Epithelial cell of esophagus (primary cell): ENCODE data around the gene OXTR.

Source experiments
- DNase-seq: peaks from one replicate; pipeline ENCODE4 v3.0.0; 2010; ENCODE audit warnings: low read depth
- H3K4me3 ChIP-seq: 2 replicates; pipeline ENCODE4 v1.5.1; 2011; ENCODE audit warnings: mild to moderate bottlenecking, low read length, control low read depth
- CTCF ChIP-seq: IDR thresholded peaks from 2 replicates; pipeline ENCODE4 v1.5.1; 2011; ENCODE audit warnings: low read depth, mild to moderate bottlenecking, low read length, control low read depth, inconsistent platforms; ENCODE audit not compliant: insufficient read depth; ENCODE audit errors: missing control alignments

Gene OXTR

DNA sequence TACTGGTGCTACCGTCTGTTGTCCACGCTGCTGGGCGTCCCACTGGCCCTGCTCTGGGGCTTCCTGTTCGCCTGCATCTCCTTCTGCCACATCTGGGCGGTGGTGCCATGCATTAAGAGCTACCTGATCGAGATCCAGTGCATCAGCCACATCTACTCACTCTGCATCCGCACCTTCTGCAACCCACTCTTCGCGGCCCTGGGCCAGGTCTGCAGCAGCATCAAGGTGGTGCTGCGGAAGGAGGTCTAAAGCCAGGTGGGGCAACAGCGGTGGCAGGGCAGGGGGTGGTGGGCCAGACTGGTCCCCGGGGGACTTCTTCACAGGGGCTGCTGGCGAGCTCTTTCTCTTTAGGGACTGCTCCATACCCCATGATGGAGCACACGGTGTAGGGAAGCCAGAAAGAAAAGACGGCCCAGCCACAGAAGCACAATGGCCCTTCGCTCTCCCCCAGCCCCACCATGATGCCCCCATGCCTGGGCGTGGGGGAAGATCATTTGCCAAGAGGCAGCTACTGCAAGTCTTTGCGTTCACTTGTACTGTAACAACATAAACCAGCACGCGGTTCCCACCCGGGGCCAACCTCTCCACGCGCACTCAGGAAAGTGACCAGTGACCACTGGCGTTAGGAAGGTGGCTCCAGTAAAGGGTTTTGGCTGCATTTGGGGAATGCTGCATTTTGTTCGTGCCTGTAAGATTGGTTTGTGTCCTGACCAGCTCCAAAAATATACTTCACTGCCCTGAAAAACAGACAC, 23.6 kb downstream of the OXTR start:
- H3K4me3 ChIP-seq = no peak overlapping the region
- TF ChIP-seq CTCF = no peak
- DNase-seq = no peak

GRCh38 chr3:8743911-8744310, 25.5 kb downstream of the OXTR start:
- no peak for TF ChIP-seq CTCF
- no peak overlapping the region for H3K4me3 ChIP-seq
- no peak for DNase-seq

- TF ChIP-seq CTCF = no peak
- H3K4me3 ChIP-seq = no peak overlapping the region
- DNase-seq = peak; percentile 61
These were observed 26.3 kb downstream of the OXTR start for GRCh38 chr3:8743021-8743601.

DNA sequence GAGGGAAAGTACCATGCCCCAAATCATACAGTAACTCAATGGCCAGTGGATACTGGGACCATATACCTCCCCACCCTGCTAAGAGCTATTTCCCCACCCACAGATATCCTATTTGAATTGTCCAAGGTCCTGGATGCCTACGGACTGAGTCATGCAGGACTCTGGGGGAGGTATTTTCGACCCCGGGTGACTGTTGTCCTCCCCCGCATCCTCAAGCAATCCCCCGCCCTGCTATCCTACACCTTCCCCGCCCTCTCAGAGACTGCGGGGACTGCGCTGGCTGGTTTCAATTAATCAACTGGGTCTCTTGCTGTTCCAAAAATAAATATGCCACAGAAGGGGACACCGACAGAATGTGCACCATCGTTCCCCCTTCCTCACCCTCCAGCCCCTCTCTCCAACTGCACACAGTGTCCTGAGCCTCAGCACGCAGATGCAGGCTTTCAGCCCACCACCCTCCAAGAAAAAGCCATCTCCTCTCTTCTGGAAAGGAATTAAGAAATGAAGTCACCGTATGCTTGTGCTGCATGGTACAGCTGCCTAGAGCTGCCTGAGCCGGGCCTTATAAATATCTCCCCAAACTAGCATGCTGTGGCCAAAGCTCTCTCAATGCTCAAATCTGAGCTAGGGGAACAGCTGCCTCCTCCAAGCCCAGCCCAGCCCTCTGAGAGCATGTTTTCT, 27.7 kb downstream of the OXTR start:
- no peak overlapping the region for H3K4me3 ChIP-seq
- peak; percentile 81 for DNase-seq
- no peak for TF ChIP-seq CTCF

DNA sequence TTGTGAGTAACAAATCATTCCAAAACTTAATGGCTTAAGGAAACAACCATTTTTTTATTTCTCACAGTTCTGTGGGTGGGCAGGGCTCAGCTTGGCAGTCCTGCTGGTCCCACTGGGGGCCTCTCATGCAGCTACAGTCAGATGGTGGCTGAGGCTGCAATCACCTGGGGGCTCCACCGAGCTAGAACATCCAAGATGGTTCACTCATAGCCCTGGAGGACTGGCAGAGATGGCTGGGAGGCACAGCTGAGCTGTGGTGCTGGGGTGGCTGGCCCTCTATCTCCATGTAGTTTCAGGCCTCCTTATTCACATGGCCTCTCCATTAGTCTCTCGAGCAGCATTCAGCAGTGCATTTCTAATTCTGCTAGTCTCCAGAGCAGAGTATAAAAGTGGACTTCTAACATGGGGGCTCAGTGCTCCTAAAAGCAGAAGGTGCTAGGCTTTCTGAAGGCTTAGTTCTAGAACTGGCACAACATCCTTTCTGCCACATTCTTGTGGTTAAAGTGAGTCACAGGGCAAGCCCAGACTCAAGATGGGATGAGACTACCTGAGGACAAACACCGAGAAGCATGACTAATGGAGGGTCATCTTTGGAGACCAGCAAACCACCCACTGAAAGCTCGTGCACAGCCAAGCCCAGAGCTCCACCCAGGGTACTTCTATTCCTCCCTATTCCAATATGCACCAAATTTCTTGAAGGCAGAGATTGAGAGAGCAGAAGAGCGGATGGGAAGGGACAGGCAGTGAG, 29.5 kb downstream of the OXTR start:
- no peak for TF ChIP-seq CTCF
- peak; percentile 99 for DNase-seq
- no peak overlapping the region for H3K4me3 ChIP-seq

- no peak overlapping the region for H3K4me3 ChIP-seq
- no peak for TF ChIP-seq CTCF
- no peak for DNase-seq
These were observed 30.8 kb downstream of the OXTR start for GRCh38 chr3:8738639-8739038.
